Measurements from ENCODE around the gene DYNC1H1.

DNA sequence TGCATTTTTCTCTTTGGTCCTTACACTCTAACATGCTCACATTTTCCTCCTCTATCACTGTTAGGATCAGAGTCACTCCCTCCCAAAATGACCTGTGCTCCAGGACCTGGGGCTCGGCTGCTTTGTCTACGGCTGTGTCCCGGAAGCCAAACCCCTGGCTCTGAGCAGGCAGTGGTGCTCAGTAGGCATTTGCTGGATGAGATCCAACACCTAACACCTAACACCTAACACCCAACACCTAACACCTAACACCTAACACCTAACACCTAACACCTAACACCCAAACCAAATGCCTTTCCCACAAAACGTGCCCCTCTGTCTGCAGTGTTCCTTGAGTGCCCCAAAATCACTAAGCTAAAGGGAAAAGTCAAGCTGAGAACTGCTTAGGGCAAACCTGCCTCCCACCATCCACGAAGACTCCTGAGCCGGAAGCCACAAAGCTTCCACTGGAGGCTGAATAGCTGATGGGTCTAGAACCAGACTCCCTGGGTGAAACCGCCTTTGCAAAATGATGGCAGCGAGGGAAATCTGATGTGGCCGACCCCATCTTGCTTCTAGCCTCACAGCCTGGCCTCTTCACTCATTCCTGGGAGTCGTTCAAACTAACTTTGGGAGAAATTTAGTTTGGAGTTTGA is 93.2 kb downstream of the DYNC1H1 start:
- TF ChIP-seq, protein P1, sequence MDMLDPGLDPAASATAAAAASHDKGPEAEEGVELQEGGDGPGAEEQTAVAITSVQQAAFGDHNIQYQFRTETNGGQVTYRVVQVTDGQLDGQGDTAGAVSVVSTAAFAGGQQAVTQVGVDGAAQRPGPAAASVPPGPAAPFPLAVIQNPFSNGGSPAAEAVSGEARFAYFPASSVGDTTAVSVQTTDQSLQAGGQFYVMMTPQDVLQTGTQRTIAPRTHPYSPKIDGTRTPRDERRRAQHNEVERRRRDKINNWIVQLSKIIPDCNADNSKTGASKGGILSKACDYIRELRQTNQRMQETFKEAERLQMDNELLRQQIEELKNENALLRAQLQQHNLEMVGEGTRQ (CRISPR knock-in tag; IDR thresholded peaks at IDR 0.05) = no peak
- TF ChIP-seq CTCF (IDR thresholded peaks at IDR 0.05) (no peak), PRDM15 (CRISPR knock-in tag; IDR thresholded peaks at IDR 0.05) (no peak), USF1 (CRISPR knock-in tag; IDR thresholded peaks at IDR 0.05) (no peak), MLX (CRISPR knock-in tag; IDR thresholded peaks at IDR 0.05) (no peak)
- TF ChIP-seq, protein P2, sequence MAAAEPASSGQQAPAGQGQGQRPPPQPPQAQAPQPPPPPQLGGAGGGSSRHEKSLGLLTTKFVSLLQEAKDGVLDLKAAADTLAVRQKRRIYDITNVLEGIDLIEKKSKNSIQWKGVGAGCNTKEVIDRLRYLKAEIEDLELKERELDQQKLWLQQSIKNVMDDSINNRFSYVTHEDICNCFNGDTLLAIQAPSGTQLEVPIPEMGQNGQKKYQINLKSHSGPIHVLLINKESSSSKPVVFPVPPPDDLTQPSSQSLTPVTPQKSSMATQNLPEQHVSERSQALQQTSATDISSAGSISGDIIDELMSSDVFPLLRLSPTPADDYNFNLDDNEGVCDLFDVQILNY (CRISPR knock-in tag; IDR thresholded peaks at IDR 0.05) = no peak
- TF ChIP-seq, protein P3, sequence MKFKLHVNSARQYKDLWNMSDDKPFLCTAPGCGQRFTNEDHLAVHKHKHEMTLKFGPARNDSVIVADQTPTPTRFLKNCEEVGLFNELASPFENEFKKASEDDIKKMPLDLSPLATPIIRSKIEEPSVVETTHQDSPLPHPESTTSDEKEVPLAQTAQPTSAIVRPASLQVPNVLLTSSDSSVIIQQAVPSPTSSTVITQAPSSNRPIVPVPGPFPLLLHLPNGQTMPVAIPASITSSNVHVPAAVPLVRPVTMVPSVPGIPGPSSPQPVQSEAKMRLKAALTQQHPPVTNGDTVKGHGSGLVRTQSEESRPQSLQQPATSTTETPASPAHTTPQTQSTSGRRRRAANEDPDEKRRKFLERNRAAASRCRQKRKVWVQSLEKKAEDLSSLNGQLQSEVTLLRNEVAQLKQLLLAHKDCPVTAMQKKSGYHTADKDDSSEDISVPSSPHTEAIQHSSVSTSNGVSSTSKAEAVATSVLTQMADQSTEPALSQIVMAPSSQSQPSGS (CRISPR knock-in tag; IDR thresholded peaks at IDR 0.05; ENCODE audit: borderline replicate concordance, low read depth) = no peak
